Heart left ventricle (tissue), 13 donors: ENCODE measurements around the gene COPS7B.

Experiments used
- CTCF ChIP-seq, 12 donors: fragments of 200-600 bp; sonication (generic) in 4 of 12; IDR thresholded peaks; one replicate each; pipeline versions ENCODE4 v1.5.0 to v1.8.0; 2018 to 2022; ENCODE audit warnings: antibody characterized with exemption in 12 of 12, mild to moderate bottlenecking in 5 of 12
- POLR2A ChIP-seq, 2 donors: fragments of 450-650 bp; IDR thresholded peaks; one replicate each; pipeline ENCODE4 v1.6.1; 2017; ENCODE audit warnings: antibody characterized with exemption in 2 of 2, mild to moderate bottlenecking in 2 of 2, moderate library complexity in 2 of 2
- donor health status: ischemic (EF 13 %, LVEDD 7.1; RV severe dilation, severe dysfunction).
- donor health status: DM: no; HTN: yes; CAD: no.
- donor health status: DM: no; HTN: no; CAD: no.
- donor health status: ischemic (EF 25% LVEDD 6.9; RV normal size, moderate dysfunction).
- donor health status: ischemic (EF 25% LVEDD 5.7; RV mildly dilated, moderate dysfunction).
- donor health status: ischemic (EF 35%, LVEDD 5.7; RV mildly dilated, moderate dysfunction).
- donor health status: nonischemic (EF 11% LVEDD 7.7; RV severe dilation, severe dysfunction).
- donor health status: DM: yes; HTN: yes; CAD: no.
- donor health status: PGD.
- donor health status: ischemic (EF 29% LVEDD 5.4; RV normal size, mild dysfunction).
- donor health status: nonischemic (EF 23%, LVEDD 6.1; RV moderate dilation, normal function).

GRCh38 chr2:231745303-231746038, 40.8 kb upstream of the COPS7B start:
- TF ChIP-seq CTCF (IDR thresholded peaks at IDR 0.05) (no peak), POLR2A (IDR thresholded peaks at IDR 0.05) (no peak)
